Peyer's patch (tissue), 4 donors: ENCODE measurements around the gene PAEP. TPM values are rescaled to one million over a fixed set of nuclear protein-coding genes. Genes with fewer than 3 reads are reported as not detected.
A peak's percentile ranks its signal among the peaks of the same experiment; 100 is the strongest.
"Not testable (repeated sequence)": the region's sequence is repeated elsewhere in the genome, so short reads cannot be mapped to it uniquely, and the experiment has no call there.

ENCODE experiments used
- DNase-seq, 3 donors: peaks; one replicate each; pipeline ENCODE4 v3.0.0-alpha.2; 2017 to 2019
- H3K27ac ChIP-seq, 4 donors: fragments of 200-600 bp; sonication (generic); one replicate each; pipeline ENCODE4 v1.5.1; 2016 to 2019
- H3K27me3 ChIP-seq, 2 donors: fragments of 200-600 bp; sonication (generic); one replicate each; pipeline ENCODE4 v1.5.1; 2019
- H3K36me3 ChIP-seq, 3 donors: fragments of 200-600 bp; sonication (generic); one replicate each; pipeline ENCODE4 v1.5.1; 2016 to 2019
- H3K4me1 ChIP-seq, 4 donors: fragments of 200-600 bp; sonication (generic); one replicate each; pipeline ENCODE4 v1.5.1; 2016 to 2019
- H3K4me3 ChIP-seq, 4 donors: fragments of 200-600 bp; sonication (generic); 1 replicate in 3 of 4; 2 replicates in 1 of 4; pipeline ENCODE4 v1.5.1; 2016 to 2019; ENCODE audit warnings: mild to moderate bottlenecking in 1 of 4
- H3K9me3 ChIP-seq, 4 donors: fragments of 200-600 bp; sonication (generic); one replicate each; pipeline ENCODE4 v1.5.1; 2016 to 2019; ENCODE audit warnings: mild to moderate bottlenecking in 1 of 4
- POLR2A ChIP-seq, 2 donors: fragments of 450-650 bp; IDR thresholded peaks; one replicate each; pipeline ENCODE4 v1.5.1; 2017; ENCODE audit warnings: antibody characterized with exemption in 2 of 2, mild to moderate bottlenecking in 2 of 2, moderate library complexity in 2 of 2
- total RNA-seq, 4 donors: library from RNA; depleted of rRNA; stranded (reverse); fragments of >200 nt; gene quantifications; one replicate each; pipeline ENCODE4 v1.1.0, GENCODE V29; 2016
- TF ChIP-seq, protein P1 (sequence below), 6 experiments: fragments of 450-650 bp in 4 of 6; fragments of 200-600 bp in 2 of 6; sonication (generic) in 1 of 6; IDR thresholded peaks; one replicate each; pipeline ENCODE4 v1.5.1; 2017 to 2019; ENCODE audit warnings: antibody characterized with exemption in 6 of 6, mild to moderate bottlenecking in 3 of 6, moderate library complexity in 1 of 6

The PAEP gene
- total RNA-seq, 4 donors from 2014 or later = not detected

DNA sequence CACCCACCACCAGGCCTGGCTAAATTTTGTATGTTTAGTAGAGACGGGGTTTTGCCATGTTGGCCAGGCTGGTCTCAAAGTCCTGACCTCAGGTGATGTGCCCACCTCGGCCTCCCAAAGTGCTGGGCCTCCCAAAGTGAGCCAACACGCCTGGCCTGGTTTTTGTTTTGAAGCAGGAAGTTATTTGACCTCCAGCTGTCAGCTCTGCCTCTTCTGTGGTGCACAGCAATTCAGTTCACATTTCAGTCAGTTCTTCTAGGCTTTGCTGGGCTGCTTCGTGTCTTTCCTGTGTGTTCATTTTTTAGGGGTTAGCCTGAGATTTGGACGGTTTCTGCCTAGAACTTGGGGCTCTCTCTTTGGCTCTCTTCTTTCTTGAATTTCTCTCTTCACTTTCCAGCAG, 31.4 kb upstream of the PAEP start:
- H3K27me3 ChIP-seq = no peaks in the 10 kb centered on the region
- H3K4me1 ChIP-seq = no peaks in the 10 kb centered on the region
- no peak overlapping the region for H3K27ac ChIP-seq
- no peak for TF ChIP-seq POLR2A (IDR thresholded peaks at IDR 0.05)
- TF ChIP-seq, protein P1, sequence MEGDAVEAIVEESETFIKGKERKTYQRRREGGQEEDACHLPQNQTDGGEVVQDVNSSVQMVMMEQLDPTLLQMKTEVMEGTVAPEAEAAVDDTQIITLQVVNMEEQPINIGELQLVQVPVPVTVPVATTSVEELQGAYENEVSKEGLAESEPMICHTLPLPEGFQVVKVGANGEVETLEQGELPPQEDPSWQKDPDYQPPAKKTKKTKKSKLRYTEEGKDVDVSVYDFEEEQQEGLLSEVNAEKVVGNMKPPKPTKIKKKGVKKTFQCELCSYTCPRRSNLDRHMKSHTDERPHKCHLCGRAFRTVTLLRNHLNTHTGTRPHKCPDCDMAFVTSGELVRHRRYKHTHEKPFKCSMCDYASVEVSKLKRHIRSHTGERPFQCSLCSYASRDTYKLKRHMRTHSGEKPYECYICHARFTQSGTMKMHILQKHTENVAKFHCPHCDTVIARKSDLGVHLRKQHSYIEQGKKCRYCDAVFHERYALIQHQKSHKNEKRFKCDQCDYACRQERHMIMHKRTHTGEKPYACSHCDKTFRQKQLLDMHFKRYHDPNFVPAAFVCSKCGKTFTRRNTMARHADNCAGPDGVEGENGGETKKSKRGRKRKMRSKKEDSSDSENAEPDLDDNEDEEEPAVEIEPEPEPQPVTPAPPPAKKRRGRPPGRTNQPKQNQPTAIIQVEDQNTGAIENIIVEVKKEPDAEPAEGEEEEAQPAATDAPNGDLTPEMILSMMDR (IDR thresholded peaks at IDR 0.05) = no peak
- DNase-seq = peak in 1 of 3 donors; percentile 17
- H3K9me3 ChIP-seq = no peaks in the 10 kb centered on the region
- H3K4me3 ChIP-seq = no peak overlapping the region
- H3K36me3 ChIP-seq = no peaks in the 10 kb centered on the region

DNA sequence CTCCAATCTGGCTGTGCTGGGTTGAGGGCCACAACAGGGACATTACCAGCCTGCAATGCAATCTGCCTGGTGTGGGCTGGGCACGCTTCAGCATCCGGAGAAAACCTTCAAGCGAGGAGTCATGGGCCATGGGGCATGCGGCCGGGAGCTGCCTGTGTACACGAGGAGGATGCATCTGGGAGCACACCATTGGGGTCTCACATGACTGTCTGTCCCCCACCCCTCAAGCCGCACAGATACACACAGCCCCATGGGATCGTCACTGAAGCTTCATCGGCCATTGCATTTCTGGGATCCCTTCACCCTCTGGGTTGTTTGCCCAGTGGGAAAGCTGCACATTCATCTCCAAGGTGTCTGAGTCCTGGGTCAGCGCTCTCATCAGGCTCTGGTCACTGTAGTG, 30.5 kb upstream of the PAEP start:
- Histone ChIP-seq H3K36me3 (no peaks in the 10 kb centered on the region), H3K4me3 (no peak overlapping the region), H3K9me3 (no peaks in the 10 kb centered on the region), H3K27ac (no peak overlapping the region), H3K27me3 (no peaks in the 10 kb centered on the region), H3K4me1 (no peaks in the 10 kb centered on the region)
- no peak for TF ChIP-seq POLR2A (IDR thresholded peaks at IDR 0.05)
- TF ChIP-seq, protein P1 (IDR thresholded peaks at IDR 0.05) = no peak
- peak in 1 of 3 donors; percentile 24 for DNase-seq

- no peak for DNase-seq
- Histone ChIP-seq H3K9me3 (no peaks in the 10 kb centered on the region), H3K4me3 (no peak overlapping the region)
Observed at GRCh38 chr9:135533113-135533512, 28.4 kb upstream of the PAEP start.

DNA sequence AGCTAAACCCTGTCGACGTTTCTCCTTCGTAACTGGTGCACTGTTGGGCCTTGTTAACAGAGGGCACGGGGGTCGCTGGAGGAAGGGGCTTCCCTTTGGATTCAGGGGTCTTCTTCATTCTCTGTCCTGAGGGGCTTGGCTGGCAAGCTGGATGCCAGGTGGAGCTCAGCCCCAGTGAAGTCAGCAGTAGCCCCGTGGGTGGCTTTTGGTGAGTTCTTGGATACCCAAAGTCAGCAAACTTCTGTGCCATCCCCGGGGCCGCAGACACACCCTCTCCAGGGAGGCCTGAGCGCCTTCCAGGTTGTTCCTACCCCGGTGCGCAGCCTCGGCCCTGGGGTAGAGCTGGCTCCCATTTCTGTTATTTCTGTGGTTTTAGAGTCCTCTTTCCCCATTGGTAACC, 27.9 kb upstream of the PAEP start:
- H3K27ac ChIP-seq = no peak overlapping the region
- no peaks in the 10 kb centered on the region for H3K27me3 ChIP-seq
- H3K4me3 ChIP-seq = no peak overlapping the region
- no peaks in the 10 kb centered on the region for H3K4me1 ChIP-seq
- no peaks in the 10 kb centered on the region for H3K36me3 ChIP-seq
- TF ChIP-seq, protein P1 (IDR thresholded peaks at IDR 0.05) = no peak
- TF ChIP-seq POLR2A (IDR thresholded peaks at IDR 0.05) = no peak
- no peak for DNase-seq
- H3K9me3 ChIP-seq = no peaks in the 10 kb centered on the region

More at GRCh38 chr9:135533113-135533512, 28.4 kb upstream of the PAEP start:
- H3K4me1 ChIP-seq = no peaks in the 10 kb centered on the region
- no peaks in the 10 kb centered on the region for H3K36me3 ChIP-seq
- H3K27me3 ChIP-seq = no peaks in the 10 kb centered on the region
- TF ChIP-seq POLR2A (IDR thresholded peaks at IDR 0.05) = no peak
- TF ChIP-seq, protein P1 (IDR thresholded peaks at IDR 0.05) = no peak
- no peak overlapping the region for H3K27ac ChIP-seq

DNA sequence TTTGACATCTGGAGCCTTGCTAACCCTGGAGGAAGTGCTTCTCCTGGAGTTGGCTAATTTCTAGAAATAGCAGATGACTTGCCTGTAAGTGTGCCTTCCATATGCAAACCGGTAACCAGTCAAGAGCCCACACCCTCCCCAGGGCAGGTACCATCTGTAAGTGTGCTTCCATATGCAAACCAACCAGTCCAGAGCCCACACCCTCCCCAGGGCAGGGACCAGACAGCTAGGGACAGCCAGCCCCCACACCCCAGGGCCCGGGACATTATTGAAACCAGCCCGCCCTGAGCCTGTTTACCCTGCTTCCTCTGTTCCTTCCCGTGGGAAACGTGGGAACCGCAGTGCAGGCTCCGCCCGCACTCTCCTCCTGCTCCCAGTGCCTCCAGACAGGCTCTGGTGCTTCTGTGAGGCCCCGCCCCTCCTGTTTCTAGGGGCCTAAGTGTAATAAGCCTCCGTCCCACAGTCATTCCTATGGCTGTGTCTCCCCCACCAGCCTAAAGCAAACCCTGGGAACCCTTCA, 27.3 kb upstream of the PAEP start:
- DNase-seq = peak in 1 of 3 donors; percentile 22

GRCh38 chr9:135534826-135535225, 26.7 kb upstream of the PAEP start:
- H3K9me3 ChIP-seq, H3K4me1 ChIP-seq, H3K27ac ChIP-seq, H3K36me3 ChIP-seq, H3K4me3 ChIP-seq, H3K27me3 ChIP-seq: not testable (repeated sequence)
- DNase-seq = peak in 1 of 3 donors; percentile 4

More for the DNA sequence above, 27.3 kb upstream of the PAEP start:
- H3K36me3 ChIP-seq, H3K4me3 ChIP-seq, H3K4me1 ChIP-seq, H3K27ac ChIP-seq, H3K27me3 ChIP-seq, H3K9me3 ChIP-seq: not testable (repeated sequence)

GRCh38 chr9:135535631-135536030, 25.9 kb upstream of the PAEP start:
- H3K4me1 ChIP-seq, H3K36me3 ChIP-seq, H3K27me3 ChIP-seq, H3K9me3 ChIP-seq, H3K4me3 ChIP-seq, H3K27ac ChIP-seq: not testable (repeated sequence)
- peak in 1 of 3 donors; percentile 21 for DNase-seq
